HG02870 (cell line): ENCODE data around the gene FGFR3.

Source experiments
- ATAC-seq: cut with Tn5 transposase; IDR thresholded peaks from one replicate; pipeline ENCODE4 v1.9.1; 2021; ENCODE audit warnings: mild to moderate bottlenecking, moderate library complexity; ENCODE audit not compliant: unreplicated experiment

FGFR3 gene

GRCh38 chr4:1792832-1793495 lies at the start of gene FGFR3:
Gene FGFR3, plus strand, starts transcription at chr4:1793293. Its CDS starts 642 bp downstream, at chr4:1793935.
- ATAC-seq: peak; percentile 46

GRCh38 chr4:1743551-1743950 lies 49.5 kb upstream of the FGFR3 start:
- no peak for ATAC-seq

GRCh38 chr4:1743975-1744374 lies 49.1 kb upstream of the FGFR3 start:
- ATAC-seq: no peak

- ATAC-seq: no peak
These were observed 48.5 kb upstream of the FGFR3 start for GRCh38 chr4:1744552-1744951.

GRCh38 chr4:1745165-1745564 lies 47.9 kb upstream of the FGFR3 start:
- ATAC-seq: no peak

GRCh38 chr4:1745697-1746096 lies 47.4 kb upstream of the FGFR3 start:
- ATAC-seq: no peak

- no peak for ATAC-seq
These were observed 46.8 kb upstream of the FGFR3 start for GRCh38 chr4:1746265-1746691.

GRCh38 chr4:1746919-1747602 lies 46.0 kb upstream of the FGFR3 start:
- no peak for ATAC-seq

- ATAC-seq: no peak
These were observed 45.5 kb upstream of the FGFR3 start for GRCh38 chr4:1747603-1747967.

- no peak for ATAC-seq
These were observed 44.6 kb upstream of the FGFR3 start for GRCh38 chr4:1748465-1748995.

GRCh38 chr4:1749370-1749769 lies 43.7 kb upstream of the FGFR3 start:
- no peak for ATAC-seq

GRCh38 chr4:1749826-1750225 lies 43.3 kb upstream of the FGFR3 start:
- no peak for ATAC-seq

- no peak for ATAC-seq
These were observed 42.5 kb upstream of the FGFR3 start for GRCh38 chr4:1750381-1751154.

GRCh38 chr4:1751155-1751918 lies 41.8 kb upstream of the FGFR3 start:
- no peak for ATAC-seq

- ATAC-seq: no peak
These were observed 41.2 kb upstream of the FGFR3 start for GRCh38 chr4:1751919-1752283.

GRCh38 chr4:1752284-1753041 lies 40.6 kb upstream of the FGFR3 start:
- no peak for ATAC-seq

- ATAC-seq: no peak
These were observed 39.8 kb upstream of the FGFR3 start for GRCh38 chr4:1753294-1753696.

- no peak for ATAC-seq
These were observed 39.3 kb upstream of the FGFR3 start for GRCh38 chr4:1753697-1754311.

GRCh38 chr4:1754336-1754735 lies 38.8 kb upstream of the FGFR3 start:
- no peak for ATAC-seq

GRCh38 chr4:1755297-1755696 lies 37.8 kb upstream of the FGFR3 start:
- ATAC-seq: no peak
